HL-60 (cell line): ENCODE measurements around the gene INSC.

Source experiments
- GABPA ChIP-seq: IDR thresholded peaks from 2 replicates; pipeline ENCODE4 v1.6.1; 2012; ENCODE audit warnings: low read depth
- POLR2AphosphoS5 ChIP-seq: IDR thresholded peaks from 2 replicates; pipeline ENCODE4 v1.6.1; 2012; ENCODE audit warnings: low read depth
- TF ChIP-seq, protein P1 (sequence below): IDR thresholded peaks from one replicate; pipeline ENCODE4 v1.5.1; 2011; ENCODE audit warnings: low read length, control low read depth, inconsistent platforms; ENCODE audit not compliant: insufficient read depth
- TF ChIP-seq, protein P2 (sequence below): IDR thresholded peaks from 2 replicates; pipeline ENCODE4 v1.6.1; 2012; ENCODE audit warnings: low read depth; ENCODE audit not compliant: insufficient replicate concordance

DNA sequence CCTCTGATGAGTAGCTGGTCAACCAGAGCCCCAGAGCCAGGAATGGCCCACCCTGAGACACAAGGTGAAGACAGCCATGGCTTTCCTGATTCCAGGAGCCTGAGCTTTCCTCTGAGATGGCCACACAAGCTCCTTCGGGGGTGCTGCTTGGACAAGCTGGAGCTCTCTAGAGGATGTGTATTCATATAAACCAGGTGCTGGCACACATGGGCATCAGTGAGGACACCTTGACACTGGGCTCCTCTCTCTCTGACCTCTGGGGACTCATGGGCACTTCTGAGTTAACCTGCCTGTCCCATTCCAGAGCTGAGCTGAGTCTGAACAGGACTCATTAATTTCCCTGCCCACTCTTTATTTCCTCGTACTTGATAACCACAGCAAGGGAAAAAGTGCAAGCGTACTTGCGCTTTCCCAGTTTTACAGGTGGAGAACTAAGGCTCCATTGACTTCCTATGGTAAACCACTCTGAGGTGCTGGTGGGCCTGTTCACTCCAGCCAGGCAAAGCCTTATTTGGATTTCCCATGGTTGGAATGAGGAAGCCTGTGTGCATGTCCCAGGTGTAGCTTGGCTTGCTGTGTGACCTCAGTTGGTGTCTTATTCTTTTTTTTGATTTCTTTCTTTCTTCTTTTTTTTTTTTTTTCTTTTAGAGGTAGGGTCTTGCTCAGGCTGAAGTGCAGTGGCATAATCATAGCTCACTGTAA is 25.4 kb downstream of the INSC start:
- TF ChIP-seq, protein P1, sequence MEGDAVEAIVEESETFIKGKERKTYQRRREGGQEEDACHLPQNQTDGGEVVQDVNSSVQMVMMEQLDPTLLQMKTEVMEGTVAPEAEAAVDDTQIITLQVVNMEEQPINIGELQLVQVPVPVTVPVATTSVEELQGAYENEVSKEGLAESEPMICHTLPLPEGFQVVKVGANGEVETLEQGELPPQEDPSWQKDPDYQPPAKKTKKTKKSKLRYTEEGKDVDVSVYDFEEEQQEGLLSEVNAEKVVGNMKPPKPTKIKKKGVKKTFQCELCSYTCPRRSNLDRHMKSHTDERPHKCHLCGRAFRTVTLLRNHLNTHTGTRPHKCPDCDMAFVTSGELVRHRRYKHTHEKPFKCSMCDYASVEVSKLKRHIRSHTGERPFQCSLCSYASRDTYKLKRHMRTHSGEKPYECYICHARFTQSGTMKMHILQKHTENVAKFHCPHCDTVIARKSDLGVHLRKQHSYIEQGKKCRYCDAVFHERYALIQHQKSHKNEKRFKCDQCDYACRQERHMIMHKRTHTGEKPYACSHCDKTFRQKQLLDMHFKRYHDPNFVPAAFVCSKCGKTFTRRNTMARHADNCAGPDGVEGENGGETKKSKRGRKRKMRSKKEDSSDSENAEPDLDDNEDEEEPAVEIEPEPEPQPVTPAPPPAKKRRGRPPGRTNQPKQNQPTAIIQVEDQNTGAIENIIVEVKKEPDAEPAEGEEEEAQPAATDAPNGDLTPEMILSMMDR: no peak
- TF ChIP-seq POLR2AphosphoS5 (no peak), GABPA (no peak)
- TF ChIP-seq, protein P2, sequence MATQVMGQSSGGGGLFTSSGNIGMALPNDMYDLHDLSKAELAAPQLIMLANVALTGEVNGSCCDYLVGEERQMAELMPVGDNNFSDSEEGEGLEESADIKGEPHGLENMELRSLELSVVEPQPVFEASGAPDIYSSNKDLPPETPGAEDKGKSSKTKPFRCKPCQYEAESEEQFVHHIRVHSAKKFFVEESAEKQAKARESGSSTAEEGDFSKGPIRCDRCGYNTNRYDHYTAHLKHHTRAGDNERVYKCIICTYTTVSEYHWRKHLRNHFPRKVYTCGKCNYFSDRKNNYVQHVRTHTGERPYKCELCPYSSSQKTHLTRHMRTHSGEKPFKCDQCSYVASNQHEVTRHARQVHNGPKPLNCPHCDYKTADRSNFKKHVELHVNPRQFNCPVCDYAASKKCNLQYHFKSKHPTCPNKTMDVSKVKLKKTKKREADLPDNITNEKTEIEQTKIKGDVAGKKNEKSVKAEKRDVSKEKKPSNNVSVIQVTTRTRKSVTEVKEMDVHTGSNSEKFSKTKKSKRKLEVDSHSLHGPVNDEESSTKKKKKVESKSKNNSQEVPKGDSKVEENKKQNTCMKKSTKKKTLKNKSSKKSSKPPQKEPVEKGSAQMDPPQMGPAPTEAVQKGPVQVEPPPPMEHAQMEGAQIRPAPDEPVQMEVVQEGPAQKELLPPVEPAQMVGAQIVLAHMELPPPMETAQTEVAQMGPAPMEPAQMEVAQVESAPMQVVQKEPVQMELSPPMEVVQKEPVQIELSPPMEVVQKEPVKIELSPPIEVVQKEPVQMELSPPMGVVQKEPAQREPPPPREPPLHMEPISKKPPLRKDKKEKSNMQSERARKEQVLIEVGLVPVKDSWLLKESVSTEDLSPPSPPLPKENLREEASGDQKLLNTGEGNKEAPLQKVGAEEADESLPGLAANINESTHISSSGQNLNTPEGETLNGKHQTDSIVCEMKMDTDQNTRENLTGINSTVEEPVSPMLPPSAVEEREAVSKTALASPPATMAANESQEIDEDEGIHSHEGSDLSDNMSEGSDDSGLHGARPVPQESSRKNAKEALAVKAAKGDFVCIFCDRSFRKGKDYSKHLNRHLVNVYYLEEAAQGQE: no peak
